HepG2 (cell line): ENCODE data around the gene PCIF1. TPM values are rescaled to one million over a fixed set of nuclear protein-coding genes. Genes with fewer than 3 reads are reported as not detected.

Experiments
- AHR ChIP-seq: IDR thresholded peaks from 2 replicates; pipeline ENCODE4 v1.6.1; 2018; ENCODE audit warnings: missing genetic modification reagents, missing compliant biosample characterization
- CBX5 ChIP-seq: sonication (generic); formaldehyde crosslinking; IDR thresholded peaks from 2 replicates; pipeline ENCODE4 v1.4.0; 2020; ENCODE audit warnings: missing genetic modification reagents, borderline replicate concordance
- HOMEZ ChIP-seq: IDR thresholded peaks from 2 replicates; pipeline ENCODE4 v1.6.1; 2016; ENCODE audit warnings: low read depth
- MNT ChIP-seq: fragments of 450-650 bp; IDR thresholded peaks from 2 replicates; pipeline ENCODE4 v1.6.1; 2016
- NFKB2 ChIP-seq: sonication (generic); formaldehyde crosslinking; IDR thresholded peaks from 2 replicates; pipeline ENCODE4 v1.4.0; 2020; ENCODE audit warnings: missing genetic modification reagents, borderline replicate concordance
- POGZ ChIP-seq: sonication (generic); formaldehyde crosslinking; IDR thresholded peaks from 2 replicates; pipeline ENCODE4 v1.4.0; 2020; ENCODE audit warnings: mild to moderate bottlenecking, missing genetic modification reagents
- SAP130 ChIP-seq: IDR thresholded peaks from 2 replicates; pipeline ENCODE4 v1.6.1; 2016; ENCODE audit warnings: low read depth
- SKI ChIP-seq: fragments of 450-650 bp; IDR thresholded peaks from one replicate; pipeline ENCODE4 v1.6.1; 2018; ENCODE audit warnings: mild to moderate bottlenecking; ENCODE audit not compliant: partially characterized antibody
- SNAI1 ChIP-seq: sonication (generic); formaldehyde crosslinking; IDR thresholded peaks from 2 replicates; pipeline ENCODE4 v1.5.0; 2020; ENCODE audit warnings: mild to moderate bottlenecking, missing genetic modification reagents, borderline replicate concordance
- SOX13 ChIP-seq, 3 experiments: fragments of 450-650 bp in 1 of 3; sonication (generic) in 1 of 3; formaldehyde crosslinking in 1 of 3; IDR thresholded peaks in 2 of 3; conservative IDR thresholded peaks in 1 of 3; 2 replicates each; pipeline versions ENCODE4 v1.5.0 to v1.6.1; 2016 to 2020; ENCODE audit warnings: antibody characterized with exemption in 1 of 3, mild to moderate bottlenecking in 1 of 3, missing compliant biosample characterization in 1 of 3, missing genetic modification reagents in 1 of 3, moderate library complexity in 1 of 3
- ZBTB20 ChIP-seq: sonication (generic); formaldehyde crosslinking; IDR thresholded peaks from 2 replicates; pipeline ENCODE4 v1.8.1; 2023; ENCODE audit warnings: missing genetic modification reagents, low read depth, mild to moderate bottlenecking, borderline replicate concordance
- ZEB1 ChIP-seq: IDR thresholded peaks from 2 replicates; pipeline ENCODE4 v1.6.1; 2012; ENCODE audit warnings: mild to moderate bottlenecking, low read depth, inconsistent platforms; ENCODE audit not compliant: insufficient replicate concordance
- ZNF160 ChIP-seq: sonication (generic); formaldehyde crosslinking; IDR thresholded peaks from 2 replicates; pipeline ENCODE4 v1.8.0; 2022; ENCODE audit warnings: mild to moderate bottlenecking, inconsistent platforms, missing genetic modification reagents
- ZNF577 ChIP-seq: sonication (generic); formaldehyde crosslinking; IDR thresholded peaks from 2 replicates; pipeline ENCODE4 v1.4.0; 2020; ENCODE audit warnings: mild to moderate bottlenecking, low read depth, missing genetic modification reagents, borderline replicate concordance
- ZNF609 ChIP-seq: sonication (generic); formaldehyde crosslinking; IDR thresholded peaks from 2 replicates; pipeline ENCODE4 v1.4.0; 2020; ENCODE audit warnings: mild to moderate bottlenecking, missing genetic modification reagents, borderline replicate concordance
- ZNF615 ChIP-seq: sonication (generic); formaldehyde crosslinking; IDR thresholded peaks from 2 replicates; pipeline ENCODE4 v1.5.0; 2020; ENCODE audit warnings: mild to moderate bottlenecking, missing genetic modification reagents, borderline replicate concordance
- ZNF766 ChIP-seq: sonication (generic); formaldehyde crosslinking; IDR thresholded peaks from 2 replicates; pipeline ENCODE4 v1.5.0; 2020; ENCODE audit warnings: missing genetic modification reagents, borderline replicate concordance
- ZNF777 ChIP-seq: sonication (generic); formaldehyde crosslinking; IDR thresholded peaks from 2 replicates; pipeline ENCODE4 v1.4.0; 2020; ENCODE audit warnings: missing genetic modification reagents
- ZNF879 ChIP-seq: sonication (generic); formaldehyde crosslinking; IDR thresholded peaks from 2 replicates; pipeline ENCODE4 v1.8.1; 2023; ENCODE audit warnings: missing genetic modification reagents
- ZSCAN21 ChIP-seq: sonication (generic); formaldehyde crosslinking; IDR thresholded peaks from 2 replicates; pipeline ENCODE4 v1.8.0; 2022; ENCODE audit warnings: mild to moderate bottlenecking, missing genetic modification reagents, moderate library complexity, borderline replicate concordance
- ZSCAN30 ChIP-seq: sonication (generic); formaldehyde crosslinking; IDR thresholded peaks from 2 replicates; pipeline ENCODE4 v1.5.0; 2020; ENCODE audit warnings: mild to moderate bottlenecking, missing genetic modification reagents
- polyA plus RNA-seq, 8 experiments: library from polyadenylated mRNA; depleted of rRNA in 3 of 8; stranded (reverse) in 7 of 8; unstranded in 1 of 8; fragments of >200 nt; fragmentation: Illumina TruSeq in 4 of 8; extraction: Trizol in 4 of 8; gene quantifications; 2 replicates each; pipeline versions ENCODE4 v1.2.1 to v1.2.3, GENCODE V29; 2011 to 2016; ENCODE audit warnings: low read depth in 4 of 8, missing spikeins in 1 of 8, mixed read lengths in 1 of 8; ENCODE audit not compliant: insufficient read depth in 1 of 8
- total RNA-seq, 5 experiments: library from RNA; depleted of rRNA; stranded (reverse); fragments of >200 nt; fragmentation: Illumina TruSeq; extraction: Trizol; gene quantifications; 2 replicates each; pipeline ENCODE4 v1.2.3, GENCODE V29; 2016; ENCODE audit warnings: low read depth in 1 of 5

The PCIF1 gene
- total and polyA plus RNA-seq, 2 of the 13 experiments (the other 11 are each of a cell fraction or from before 2014, with no cell fraction given), result 20.9 to 24.4 TPM

GRCh38 chr20:45934586-45935415 lies at the start of gene PCIF1 (continued):
- TF ChIP-seq ZEB1 (no peak), ZSCAN21 (0 out of 2 replicates have a peak, but pooled peaks have one; percentile 12), ZNF609 (CRISPR knock-in tag) (peak; percentile 67; the same call in 1 of the 2 replicates), AHR (CRISPR knock-in tag) (peak; percentile 99), SNAI1 (peak; percentile 86; the same call in 1 of the 2 replicates), ZNF160 (CRISPR knock-in tag) (peak; percentile 96), SKI (peak; percentile 65), ZNF777 (peak; percentile 30; the same call in 1 of the 2 replicates), ZSCAN30 (CRISPR knock-in tag) (no peak; the same call in 1 of the 2 replicates), ZBTB20 (CRISPR knock-in tag) (no peak; the same call in none of the 2 replicates), HOMEZ (CRISPR knock-in tag) (peak; percentile 57), ZNF615 (no peak), POGZ (CRISPR knock-in tag) (peak; percentile 85), NFKB2 (CRISPR knock-in tag) (peak; percentile 94), SOX13 (IDR thresholded peaks at IDR 0.05) (no peak; the same call in 1 of the 2 replicates), SOX13 (CRISPR knock-in tag; conservative IDR thresholded peaks at IDR 0.05 in 1 of 2, IDR thresholded peaks at IDR 0.05 in 1 of 2) (peak in 1 of 2 experiments; percentile 96; a peak in 3 of 4 replicates), ZNF879 (CRISPR knock-in tag) (peak; percentile 96), ZNF577 (CRISPR knock-in tag) (no peak), CBX5 (CRISPR knock-in tag) (peak; percentile 44; the same call in 1 of the 2 replicates), MNT (peak; percentile 86), SAP130 (CRISPR knock-in tag) (peak; percentile 90; the same call in 1 of the 2 replicates), ZNF766 (CRISPR knock-in tag) (no peak)
